H1 (cell line): ENCODE results near the gene NEO1. TPM values are rescaled to one million over a fixed set of nuclear protein-coding genes. Genes with fewer than 3 reads are reported as not detected.

ENCODE experiments used
- CEBPB ChIP-seq: IDR thresholded peaks from 2 replicates; pipeline ENCODE4 v1.6.1; 2012; ENCODE audit warnings: low read depth, low read length
- JUN ChIP-seq: IDR thresholded peaks from 2 replicates; pipeline ENCODE4 v1.6.1; 2011; ENCODE audit warnings: low read depth, mild to moderate bottlenecking, improper control_type of control experiment, low read length
- MAFK ChIP-seq: IDR thresholded peaks from 2 replicates; pipeline ENCODE4 v1.6.1; 2012; ENCODE audit warnings: low read depth, mild to moderate bottlenecking, improper control_type of control experiment, low read length
- MAX ChIP-seq: IDR thresholded peaks from 2 replicates; pipeline ENCODE4 v1.6.1; 2012; ENCODE audit warnings: inconsistent platforms
- SIN3A ChIP-seq, 2 experiments: IDR thresholded peaks in 1 of 2; conservative IDR thresholded peaks in 1 of 2; 2 replicates each; pipeline ENCODE4 v1.6.1; 2011 to 2012; ENCODE audit warnings: low read length in 2 of 2, improper control_type of control experiment in 1 of 2, low read depth in 1 of 2, mild to moderate bottlenecking in 1 of 2
- SRF ChIP-seq: IDR thresholded peaks from 2 replicates; pipeline ENCODE4 v1.6.1; 2011; ENCODE audit warnings: mild to moderate bottlenecking, low read depth, low read length, moderate library complexity
- polyA plus RNA-seq, 7 experiments: library from polyadenylated mRNA; depleted of rRNA in 3 of 7; stranded (reverse) in 5 of 7; unstranded in 2 of 7; fragments of >200 nt in 5 of 7; fragments of 200-250 nt in 2 of 7; gene quantifications; 1 replicate in 5 of 7; 2 replicates in 1 of 7; 4 replicates in 1 of 7; pipeline versions ENCODE4 v1.2.1 to v1.2.3, GENCODE V29; 2011 to 2013; ENCODE audit warnings: missing spikeins in 2 of 7, mixed read lengths in 2 of 7
- total RNA-seq: library from RNA; stranded (reverse); fragmentation: NEBNext Ultra II Directional; extraction: Animal tissue kit (Norgen Biotek cat#: 25700); gene quantifications from 2 replicates; pipeline ENCODE4 v1.2.1, GENCODE V29; 2021
- TF ChIP-seq, protein P1 (sequence below): IDR thresholded peaks from 2 replicates; pipeline ENCODE4 v1.6.1; 2011; ENCODE audit warnings: low read length, improper control_type of control experiment

Gene NEO1
- total and polyA plus RNA-seq, 2 of the 8 experiments (the other 6 are each of a cell fraction or from before 2014, with no cell fraction given), result 36.0 to 51.0 TPM

DNA sequence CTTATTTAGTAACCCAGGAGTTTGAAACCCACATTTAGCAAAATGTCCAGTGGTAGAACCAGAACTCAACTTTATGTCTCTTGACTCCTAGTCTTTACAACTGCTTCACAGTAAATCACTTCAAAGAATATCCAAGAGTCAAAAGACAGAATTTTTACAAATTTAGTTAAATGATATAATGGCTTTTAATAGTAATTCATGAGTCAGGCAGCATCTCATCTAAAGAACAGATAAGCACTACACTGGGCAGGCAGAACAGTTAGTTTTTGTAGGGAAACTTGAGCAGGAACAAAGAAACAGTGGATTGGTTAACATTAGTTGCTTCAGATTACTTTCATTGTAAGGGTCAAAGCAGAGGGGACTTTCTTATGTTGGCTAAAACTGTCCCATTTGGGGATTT, 120.2 kb downstream of the NEO1 start (continued):
- TF ChIP-seq SIN3A (conservative IDR thresholded peaks at IDR 0.05 in 1 of 2, IDR thresholded peaks at IDR 0.05 in 1 of 2; ENCODE audit: low read depth in 1 of 2, low read length in 2 of 2), result no peak
- no peak for TF ChIP-seq JUN
- TF ChIP-seq MAX, result no peak
- no peak for TF ChIP-seq SRF
- no peak for TF ChIP-seq CEBPB
- TF ChIP-seq, protein P1, sequence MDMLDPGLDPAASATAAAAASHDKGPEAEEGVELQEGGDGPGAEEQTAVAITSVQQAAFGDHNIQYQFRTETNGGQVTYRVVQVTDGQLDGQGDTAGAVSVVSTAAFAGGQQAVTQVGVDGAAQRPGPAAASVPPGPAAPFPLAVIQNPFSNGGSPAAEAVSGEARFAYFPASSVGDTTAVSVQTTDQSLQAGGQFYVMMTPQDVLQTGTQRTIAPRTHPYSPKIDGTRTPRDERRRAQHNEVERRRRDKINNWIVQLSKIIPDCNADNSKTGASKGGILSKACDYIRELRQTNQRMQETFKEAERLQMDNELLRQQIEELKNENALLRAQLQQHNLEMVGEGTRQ, result no peak
- TF ChIP-seq MAFK, result no peak
